A673 (cell line): Measurements from ENCODE around the gene ERFE.

Experiments used
- CTCF ChIP-seq: fragments of 300-800, 200-600 bp; sonication (generic); conservative IDR thresholded peaks from 2 replicates; pipeline ENCODE4 v1.5.1; 2017; ENCODE audit warnings: low read depth, mild to moderate bottlenecking, antibody characterized with exemption, low read length, moderate library complexity, mixed read lengths
- EZH2 ChIP-seq: fragments of 200-600 bp; sonication (generic); IDR thresholded peaks from 2 replicates; pipeline ENCODE4 v1.6.1; 2017; ENCODE audit warnings: borderline replicate concordance, low read depth, mild to moderate bottlenecking, mixed read lengths, antibody characterized with exemption, low read length; ENCODE audit not compliant: poor library complexity, severe bottlenecking

DNA sequence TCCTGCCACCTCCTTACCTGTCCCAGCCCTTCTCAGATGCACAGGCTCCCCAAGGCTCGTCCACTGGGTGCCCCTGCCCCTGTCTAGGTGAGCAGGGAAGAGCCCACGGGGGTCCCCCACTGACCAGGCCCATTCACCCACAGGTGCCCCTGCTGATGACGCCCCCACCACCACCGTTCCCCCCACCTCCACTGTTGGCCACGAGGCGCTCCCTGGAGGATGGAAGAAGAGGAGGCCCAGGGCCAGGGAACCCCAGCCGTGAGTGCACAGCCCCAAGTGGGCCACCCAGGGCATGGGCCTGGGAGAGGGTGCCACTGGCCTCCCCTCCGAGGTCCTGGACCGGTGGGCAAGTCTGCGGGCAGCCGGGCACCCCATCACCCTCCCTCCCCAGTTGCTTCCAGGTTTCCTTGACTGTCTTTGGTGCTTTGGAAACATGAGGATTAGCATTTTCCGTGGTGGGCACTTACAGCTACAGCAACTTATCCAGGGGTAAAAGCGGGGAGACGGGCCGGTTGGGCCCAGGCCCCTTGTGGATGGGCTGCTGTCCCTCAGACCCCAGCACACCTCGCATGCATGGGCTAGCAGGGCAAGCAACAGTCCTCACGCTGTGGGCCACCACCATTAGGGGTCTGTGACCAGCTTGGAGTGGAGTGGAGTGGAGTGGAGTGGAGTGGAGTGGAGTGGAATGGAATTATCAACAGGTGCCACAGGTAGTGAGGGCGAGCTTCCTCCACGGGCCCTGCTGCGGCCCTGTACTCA lies 33.5 kb upstream of the ERFE start:
- TF ChIP-seq EZH2, result no peak
- TF ChIP-seq CTCF, result no peak
